Measurements from ENCODE around the gene LRRC27. TPM values are rescaled to one million over a fixed set of nuclear protein-coding genes. Genes with fewer than 3 reads are reported as not detected.

The LRRC27 gene
- total RNA-seq, 2 donors from 2014 or later = 11.4 to 22.9 TPM

GRCh38 chr10:132363921-132364593 is 32.1 kb downstream of the LRRC27 start:
- no peak for DNase-seq (ENCODE audit: low spot score)
- Histone ChIP-seq H3K4me1 (replicated peaks) (no peaks in the 10 kb centered on the region), H3K27me3 (replicated peaks; ENCODE audit: insufficient read depth) (no peaks in the 10 kb centered on the region), H3K27ac (no peak overlapping the region), H3K4me3 (no peak overlapping the region), H3K9me3 (no peaks in the 10 kb centered on the region), H3K36me3 (no peaks in the 10 kb centered on the region)
- WGBS = 50% methylated on average over 16 of the region's 16 CpGs
- intact Hi-C loops (cut with DNase I) = no loop called here
- TF ChIP-seq POLR2A (IDR thresholded peaks at IDR 0.05) = no peak
- no peak for TF ChIP-seq CTCF (IDR thresholded peaks at IDR 0.05)
- TF ChIP-seq POLR2AphosphoS5 (IDR thresholded peaks at IDR 0.05) = no peak

- TF ChIP-seq CTCF (IDR thresholded peaks at IDR 0.05) (no peak), POLR2AphosphoS5 (IDR thresholded peaks at IDR 0.05) (no peak), POLR2A (IDR thresholded peaks at IDR 0.05) (no peak)
- intact Hi-C loops (cut with DNase I) = no loop called here
- WGBS = 87% methylated on average over 14 of the region's 14 CpGs
- DNase-seq (ENCODE audit: low spot score) = no peak
- H3K27ac ChIP-seq = no peak overlapping the region
- no peaks in the 10 kb centered on the region for H3K36me3 ChIP-seq
- no peaks in the 10 kb centered on the region for H3K9me3 ChIP-seq
- H3K4me3 ChIP-seq = no peak overlapping the region
- H3K4me1 ChIP-seq (replicated peaks) = no peaks in the 10 kb centered on the region
- H3K27me3 ChIP-seq (replicated peaks; ENCODE audit: insufficient read depth) = no peaks in the 10 kb centered on the region
Observed at GRCh38 chr10:132364594-132364970, 32.6 kb downstream of the LRRC27 start.

- no peak for DNase-seq (ENCODE audit: low spot score)
- no peak overlapping the region for H3K27ac ChIP-seq
- TF ChIP-seq POLR2AphosphoS5 (IDR thresholded peaks at IDR 0.05) (no peak), POLR2A (IDR thresholded peaks at IDR 0.05) (no peak), CTCF (IDR thresholded peaks at IDR 0.05) (no peak)
- no peaks in the 10 kb centered on the region for H3K9me3 ChIP-seq
- whole genome bisulfite sequencing = 88% methylated on average over 9 of the region's 9 CpGs
- no peaks in the 10 kb centered on the region for H3K36me3 ChIP-seq
- no peaks in the 10 kb centered on the region for H3K27me3 ChIP-seq (replicated peaks; ENCODE audit: insufficient read depth)
- intact Hi-C loops (cut with DNase I) = no loop called here
- H3K4me3 ChIP-seq = no peak overlapping the region
- H3K4me1 ChIP-seq (replicated peaks) = no peaks in the 10 kb centered on the region
Observed at GRCh38 chr10:132365102-132365501, 33.1 kb downstream of the LRRC27 start.

GRCh38 chr10:132366006-132366405 is 34.0 kb downstream of the LRRC27 start:
- no peaks in the 10 kb centered on the region for H3K4me1 ChIP-seq (replicated peaks)
- TF ChIP-seq POLR2A (IDR thresholded peaks at IDR 0.05) = no peak
- TF ChIP-seq CTCF (IDR thresholded peaks at IDR 0.05) = no peak
- TF ChIP-seq POLR2AphosphoS5 (IDR thresholded peaks at IDR 0.05) = no peak
- no peak for DNase-seq (ENCODE audit: low spot score)
- H3K4me3 ChIP-seq = no peak overlapping the region
- H3K27me3 ChIP-seq (replicated peaks; ENCODE audit: insufficient read depth) = no peaks in the 10 kb centered on the region
- 93% methylated on average over 8 of the region's 8 CpGs for WGBS
- H3K36me3 ChIP-seq = no peaks in the 10 kb centered on the region
- intact Hi-C loops (cut with DNase I) = no loop called here
- no peaks in the 10 kb centered on the region for H3K9me3 ChIP-seq
- H3K27ac ChIP-seq = no peak overlapping the region

- H3K36me3 ChIP-seq = no peaks in the 10 kb centered on the region
- intact Hi-C loops (cut with DNase I) = no loop called here
- H3K4me1 ChIP-seq (replicated peaks) = no peaks in the 10 kb centered on the region
- WGBS = 75% methylated on average over 9 of the region's 9 CpGs
- no peaks in the 10 kb centered on the region for H3K27me3 ChIP-seq (replicated peaks; ENCODE audit: insufficient read depth)
- no peak for TF ChIP-seq CTCF (IDR thresholded peaks at IDR 0.05)
- TF ChIP-seq POLR2AphosphoS5 (IDR thresholded peaks at IDR 0.05) = no peak
- no peak for TF ChIP-seq POLR2A (IDR thresholded peaks at IDR 0.05)
- no peak for DNase-seq (ENCODE audit: low spot score)
- H3K4me3 ChIP-seq = no peak overlapping the region
- no peak overlapping the region for H3K27ac ChIP-seq
- no peaks in the 10 kb centered on the region for H3K9me3 ChIP-seq
Observed at GRCh38 chr10:132366499-132366898, 34.5 kb downstream of the LRRC27 start.

Data from prostate gland (tissue), 2 donors.